HCT116 (cell line): ENCODE measurements around the gene KLK12.

Source experiments
- CTCF ChIP-seq, 3 experiments: fragments of 200-600 bp in 1 of 3; sonication (generic) in 1 of 3; IDR thresholded peaks in 2 of 3; conservative IDR thresholded peaks in 1 of 3; 2 replicates each; pipeline ENCODE4 v1.5.1; 2012 to 2017; ENCODE audit warnings: low read depth in 2 of 3, low read length in 2 of 3, antibody characterized with exemption in 1 of 3, borderline replicate concordance in 1 of 3, control low read depth in 1 of 3, mild to moderate bottlenecking in 1 of 3, mixed read lengths in 1 of 3, mixed run types in 1 of 3, moderate library complexity in 1 of 3; ENCODE audit not compliant: insufficient read depth in 1 of 3
- EZH2 ChIP-seq: fragments of 200-600 bp; sonication (generic); IDR thresholded peaks from 2 replicates; pipeline ENCODE4 v1.6.1; 2017; ENCODE audit warnings: antibody characterized with exemption, mixed run types
- EZH2phosphoT487 ChIP-seq: fragments of 200-600 bp; IDR thresholded peaks from 2 replicates; pipeline ENCODE4 v1.6.1; 2018; ENCODE audit warnings: antibody characterized with exemption, borderline replicate concordance
- MAX ChIP-seq: IDR thresholded peaks from 2 replicates; pipeline ENCODE4 v1.6.1; 2012
- POLR2A ChIP-seq: IDR thresholded peaks from 2 replicates; pipeline ENCODE4 v1.7.0; 2011; ENCODE audit warnings: borderline replicate concordance; ENCODE audit not compliant: insufficient read depth, insufficient read length; ENCODE audit errors: extremely low read depth
- REST ChIP-seq: IDR thresholded peaks from 2 replicates; pipeline ENCODE4 v1.6.1; 2012; ENCODE audit warnings: low read depth
- SIN3A ChIP-seq: IDR thresholded peaks from 2 replicates; pipeline ENCODE4 v1.6.1; 2012; ENCODE audit warnings: low read depth
- ZFX ChIP-seq: fragments of 450-650 bp; IDR thresholded peaks from 2 replicates; pipeline ENCODE4 v1.6.1; 2017

- no peak for TF ChIP-seq EZH2phosphoT487
- no peak for TF ChIP-seq REST
- TF ChIP-seq POLR2A: no peak
- TF ChIP-seq CTCF (IDR thresholded peaks at IDR 0.05 in 2 of 3, conservative IDR thresholded peaks at IDR 0.05 in 1 of 3; ENCODE audit: borderline replicate concordance in 1 of 3, insufficient read depth in 1 of 3, low read depth in 2 of 3, low read length in 2 of 3): no peak
- no peak for TF ChIP-seq ZFX
- TF ChIP-seq SIN3A: no peak
- TF ChIP-seq MAX: no peak
- TF ChIP-seq EZH2: no peak
Observed at GRCh38 chr19:51010066-51010795, 24.6 kb downstream of the KLK12 start.
